ENCODE data around the gene ARMC7. TPM values are rescaled to one million over a fixed set of nuclear protein-coding genes. Genes with fewer than 3 reads are reported as not detected.

ARMC7 gene
- total and polyA plus RNA-seq, 10 of the 15 experiments (the other 5 are each of a cell fraction or from before 2014, with no cell fraction given): 1.5 to 19.8 (median 6.3) TPM

GRCh38 chr17:75077496-75078283 lies 32.1 kb upstream of the ARMC7 start (continued):
- 0 out of 2 replicates have a peak, but pooled peaks have one; percentile 6 for TF ChIP-seq REST (IDR thresholded peaks at IDR 0.05; ENCODE audit: low read depth, low read length)
- peak; percentile 41; the same call in 1 of the 2 replicates for TF ChIP-seq BACH1 (IDR thresholded peaks at IDR 0.05; ENCODE audit: borderline replicate concordance)
- TF ChIP-seq NFYB (IDR thresholded peaks at IDR 0.05; ENCODE audit: insufficient read depth, low read depth, low read length): no peak

GRCh38 chr17:75078284-75079022 lies 31.3 kb upstream of the ARMC7 start:
- Histone ChIP-seq H4K20me1 (ENCODE audit: control insufficient read depth, insufficient read depth) (no peaks in the 10 kb centered on the region), H3K4me1 (ENCODE audit: control insufficient read depth, insufficient read depth, low read length) (peaks cover 30% of the 10 kb centered on the region), H3K4me3 (peak overlapping the region; percentile 7; the same call in 1 of the 2 replicates), H2AFZ (ENCODE audit: control insufficient read depth, low read depth, low read length) (peak overlapping the region; percentile 82), H3K79me2 (ENCODE audit: control insufficient read depth, insufficient read depth, low read length) (no peaks in the 10 kb centered on the region), H3K27ac (ENCODE audit: control insufficient read depth, insufficient read depth) (peak overlapping the region; percentile 64), H3K27me3 (replicated peaks in 1 of 2; ENCODE audit: control insufficient read depth in 2 of 2, insufficient read depth in 2 of 2, low read length in 1 of 2) (no peaks in the 10 kb centered on the region), H3K4me2 (ENCODE audit: control insufficient read depth, insufficient read depth) (peak overlapping the region; percentile 91), H3K36me3 (ENCODE audit: control insufficient read depth in 2 of 2, insufficient read depth in 2 of 2, low read length in 1 of 2) (no peaks in the 10 kb centered on the region), H3K9ac (ENCODE audit: control insufficient read depth, insufficient read depth, low read length) (peak overlapping the region; percentile 79), H3K9me3 (replicated peaks; ENCODE audit: control insufficient read depth, insufficient read depth, low read length) (no peaks in the 10 kb centered on the region)
- ATAC-seq: peak; percentile 72
- no TSS peak for BruUV-seq (replicated peaks)
- RAD21 ChIA-PET (ENCODE audit: unreplicated experiment): interaction anchor here (0.7 to 2.2 kb wide), 15 partner anchors 9 to 219 kb away, joined by 3 to 13 read pairs (median 4); partner anchors contain the start of genes ARMC7, GGA3, NT5C and SLC16A5
- POLR2A ChIA-PET: interaction anchor here (0.6 to 3.9 kb wide), 8 partner anchors 10 to 102 kb away, joined by 3 to 15 read pairs (median 4); partner anchors contain the start of genes ARMC7, JPT1 and SLC16A5
- DNase-seq (ENCODE audit: low read depth, low spot score): peak; percentile 40
- FAIRE-seq: no peak
- CTCF ChIA-PET: interaction anchor here (0.8 to 7.6 kb wide), 8 partner anchors 9 to 123 kb away, joined by 3 to 54 read pairs (median 4); partner anchors contain the start of gene NT5C
- in situ Hi-C loops (cut with MboI) (no loop called here), intact Hi-C loops (cut with micrococcal nuclease; ENCODE audit: unreplicated experiment) (no loop called here)
- WGBS (ENCODE audit: insufficient coverage, insufficient replicate concordance, low lambda C conversion rate, missing lambda C conversion rate): 29% methylated on average over 17 of the region's 17 CpGs
- SMC1A ChIA-PET (ENCODE audit: uncharacterized antibody, unreplicated experiment): interaction anchor here (0.6 to 2.3 kb wide), 8 partner anchors 10 to 334 kb away, joined by 3 to 13 read pairs (median 3); partner anchors contain the start of gene SLC16A5
- TF ChIP-seq NBN (IDR thresholded peaks at IDR 0.05) (no peak; the same call in none of the 2 replicates), TCF12 (IDR thresholded peaks at IDR 0.05; ENCODE audit: low read depth, low read length) (0 out of 2 replicates have a peak, but pooled peaks have one; percentile 2), ATF7 (IDR thresholded peaks at IDR 0.05; ENCODE audit: low read depth) (0 out of 2 replicates have a peak, but pooled peaks have one; percentile 24), SIN3A (IDR thresholded peaks at IDR 0.05; ENCODE audit: low read depth, low read length) (no peak), RELB (IDR thresholded peaks at IDR 0.05; ENCODE audit: low read depth) (peak; percentile 98), EP300 (IDR thresholded peaks at IDR 0.05; ENCODE audit: borderline replicate concordance in 1 of 2, control insufficient read depth in 1 of 2, low read depth in 2 of 2, low read length in 2 of 2) (peak; percentile 14 to 53; a peak in 1 of 4 replicates), SREBF2 (IDR thresholded peaks at IDR 0.05; ENCODE audit: low read length) (no peak), CBX5 (IDR thresholded peaks at IDR 0.05; ENCODE audit: low read depth) (no peak), PAX8 (IDR thresholded peaks at IDR 0.05) (no peak)

All from GM12878 (cell line).